ENCODE measurements around the gene SLC8A2. TPM values are rescaled to one million over a fixed set of nuclear protein-coding genes. Genes with fewer than 3 reads are reported as not detected.

SLC8A2 gene
- total and polyA plus RNA-seq, 2 of the 4 experiments (the other 2 are of a cell fraction), result 0.05 TPM; not detected in 1

- no CpG with 5 or more reads among the region's 6 CpGs for WGBS, 2 experiments (ENCODE audit: extremely low coverage in 2 of 2, insufficient read length in 1 of 2)
- H2BK15ac ChIP-seq (ENCODE audit: low read depth, low read length), result no peak overlapping the region
- no peak overlapping the region for H3K14ac ChIP-seq (replicated peaks; ENCODE audit: low read depth, low read length)
- no peak overlapping the region for H3K18ac ChIP-seq (ENCODE audit: low read depth, low read length)
- H2BK20ac ChIP-seq (ENCODE audit: low read depth, low read length), result no peak overlapping the region
- no peak overlapping the region for H2BK5ac ChIP-seq (ENCODE audit: low read depth, low read length, poor library complexity, severe bottlenecking)
- in situ Hi-C loops (cut with MboI; ENCODE audit: low sequenced_read_pairs) (no loop called here), intact Hi-C loops (cut with micrococcal nuclease) (loop anchor here (10.0 kb wide), 1 partner anchor 154 kb away; no protein-coding TSS in a partner anchor), dilution Hi-C loops (cut with HindIII; ENCODE audit: low sequenced_read_pairs, unreplicated experiment) (no loop called here)
- ChIA-PET CTCF (no interaction called here), POLR2A (ENCODE audit: unreplicated experiment) (interaction anchor here (1.0 kb wide), 1 partner anchor 11 kb away, joined by 3 read pairs; no protein-coding TSS in a partner anchor)
- no peaks in the 10 kb centered on the region; the same call in 1 of the 2 replicates for H3K36me3 ChIP-seq (ENCODE audit: control insufficient read depth, insufficient read depth, low read length)
- no peaks in the 10 kb centered on the region for H3K9me3 ChIP-seq (ENCODE audit: control insufficient read depth, insufficient read depth, low read length)
- H3K4me3 ChIP-seq (ENCODE audit: insufficient read depth, low read depth, low read length), result no peak overlapping the region
- no peak overlapping the region for H4K5ac ChIP-seq (ENCODE audit: low read depth, low read length)
- peaks cover 18% of the 10 kb centered on the region for H3K4me1 ChIP-seq (ENCODE audit: control insufficient read depth, insufficient read depth, low read length)
- H3K79me1 ChIP-seq (ENCODE audit: low read depth in 1 of 2, low read length in 2 of 2), result peaks cover 39 to 89% of the 10 kb centered on the region in 2 experiments
- no TSS peak for BruUV-seq (replicated peaks)
- no peak overlapping the region for H3K9ac ChIP-seq (ENCODE audit: low read depth, low read length)
- peaks cover 72% of the 10 kb centered on the region for H4K20me1 ChIP-seq (ENCODE audit: insufficient read depth, low read length)
- no peak overlapping the region for H3K4ac ChIP-seq (ENCODE audit: low read depth, low read length)
- H3K4me2 ChIP-seq (ENCODE audit: low read depth, low read length), result no peak overlapping the region
- H3K9me1 ChIP-seq (ENCODE audit: insufficient read depth, low read length), result peaks cover 24% of the 10 kb centered on the region
- H2BK120ac ChIP-seq (ENCODE audit: low read depth, low read length), result no peak overlapping the region
- H4K8ac ChIP-seq (ENCODE audit: low read depth in 2 of 2, low read length in 2 of 2), result no peak overlapping the region
- no peak overlapping the region for H3K56ac ChIP-seq (ENCODE audit: extremely low read depth, insufficient read depth, low read length)
- H2AFZ ChIP-seq (replicated peaks; ENCODE audit: low read length, poor library complexity), result no peak overlapping the region
- no peak for ATAC-seq (ENCODE audit: low read depth)
- no peak overlapping the region for H2AK9ac ChIP-seq (replicated peaks; ENCODE audit: low read depth, low read length, poor library complexity)
- H4K91ac ChIP-seq (ENCODE audit: insufficient read depth, low read depth, low read length), result no peak overlapping the region
- H3K23ac ChIP-seq (ENCODE audit: low read depth, low read length), result no peak overlapping the region
- no peaks in the 10 kb centered on the region for H3K27me3 ChIP-seq (ENCODE audit: control insufficient read depth, insufficient read depth, low read length)
- TF ChIP-seq SMC3 (IDR thresholded peaks at IDR 0.05; ENCODE audit: low read depth, low read length), result no peak
- TF ChIP-seq ELK1 (IDR thresholded peaks at IDR 0.05; ENCODE audit: borderline replicate concordance, low read depth, low read length), result no peak
- no peak for TF ChIP-seq RCOR1 (IDR thresholded peaks at IDR 0.05; ENCODE audit: insufficient replicate concordance, low read length)
- TF ChIP-seq RAD21 (IDR thresholded peaks at IDR 0.05; ENCODE audit: low read length), result no peak
- no peak for TF ChIP-seq NFE2L2 (IDR thresholded peaks at IDR 0.05; ENCODE audit: low read depth, low read length)
- TF ChIP-seq BHLHE40 (IDR thresholded peaks at IDR 0.05; ENCODE audit: low read depth, low read length), result no peak
- no peak overlapping the region for H3K27ac ChIP-seq (ENCODE audit: insufficient read depth, low read length)
- no peak for DNase-seq
- H2AK5ac ChIP-seq (ENCODE audit: low read depth, low read length), result no peak overlapping the region
Observed at GRCh38 chr19:47511128-47511517, 39.4 kb upstream of the SLC8A2 start.

All from IMR-90 (cell line).